Keratinocyte (primary cell): ENCODE measurements around the gene TUBA1A.

Source experiments
- EZH2 ChIP-seq: IDR thresholded peaks from one replicate; pipeline ENCODE4 v1.6.1; 2012; ENCODE audit warnings: inconsistent platforms, mild to moderate bottlenecking, low read length, moderate library complexity
- TF ChIP-seq, protein P1 (sequence below), 3 experiments: IDR thresholded peaks in 1 of 3; conservative IDR thresholded peaks in 1 of 3; optimal IDR thresholded peaks in 1 of 3; 2 replicates in 2 of 3; 3 replicates in 1 of 3; pipeline versions ENCODE3 to v1.5.1; 2011; ENCODE audit warnings: low read length in 3 of 3, mild to moderate bottlenecking in 3 of 3, moderate library complexity in 2 of 3, control low read depth in 1 of 3, inconsistent platforms in 1 of 3; ENCODE audit not compliant: insufficient read depth in 2 of 3; ENCODE audit errors: extremely low read depth in 1 of 3

DNA sequence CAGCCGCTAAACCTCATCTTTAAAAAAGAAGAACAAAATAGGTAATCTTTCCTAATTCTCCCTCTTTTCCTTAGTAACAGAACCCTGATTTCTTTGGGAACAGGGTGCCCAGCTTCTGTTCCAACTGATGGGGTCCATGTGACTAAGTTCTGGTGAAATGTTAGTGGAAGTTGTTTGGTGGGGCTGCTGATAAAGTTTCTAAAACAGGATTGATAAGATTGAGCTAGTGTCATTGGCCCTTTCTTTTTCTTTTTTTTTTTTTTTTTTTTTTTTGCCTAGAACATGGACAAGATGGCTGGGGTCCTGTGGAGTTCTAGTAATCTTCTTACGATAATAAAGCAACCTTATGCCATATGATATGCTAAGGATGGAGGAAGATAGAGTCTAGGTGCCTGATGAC, 41.5 kb downstream of the TUBA1A start:
- TF ChIP-seq, protein P1, sequence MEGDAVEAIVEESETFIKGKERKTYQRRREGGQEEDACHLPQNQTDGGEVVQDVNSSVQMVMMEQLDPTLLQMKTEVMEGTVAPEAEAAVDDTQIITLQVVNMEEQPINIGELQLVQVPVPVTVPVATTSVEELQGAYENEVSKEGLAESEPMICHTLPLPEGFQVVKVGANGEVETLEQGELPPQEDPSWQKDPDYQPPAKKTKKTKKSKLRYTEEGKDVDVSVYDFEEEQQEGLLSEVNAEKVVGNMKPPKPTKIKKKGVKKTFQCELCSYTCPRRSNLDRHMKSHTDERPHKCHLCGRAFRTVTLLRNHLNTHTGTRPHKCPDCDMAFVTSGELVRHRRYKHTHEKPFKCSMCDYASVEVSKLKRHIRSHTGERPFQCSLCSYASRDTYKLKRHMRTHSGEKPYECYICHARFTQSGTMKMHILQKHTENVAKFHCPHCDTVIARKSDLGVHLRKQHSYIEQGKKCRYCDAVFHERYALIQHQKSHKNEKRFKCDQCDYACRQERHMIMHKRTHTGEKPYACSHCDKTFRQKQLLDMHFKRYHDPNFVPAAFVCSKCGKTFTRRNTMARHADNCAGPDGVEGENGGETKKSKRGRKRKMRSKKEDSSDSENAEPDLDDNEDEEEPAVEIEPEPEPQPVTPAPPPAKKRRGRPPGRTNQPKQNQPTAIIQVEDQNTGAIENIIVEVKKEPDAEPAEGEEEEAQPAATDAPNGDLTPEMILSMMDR (optimal IDR thresholded peaks at IDR 0.05 in 1 of 3, IDR thresholded peaks at IDR 0.05 in 1 of 3, conservative IDR thresholded peaks at IDR 0.05 in 1 of 3; ENCODE audit: extremely low read depth in 1 of 3, insufficient read depth in 2 of 3, low read length in 3 of 3), result no peak
- no peak for TF ChIP-seq EZH2
